Left cardiac atrium (tissue), 4 donors: ENCODE measurements around the gene ADCK1. TPM values are rescaled to one million over a fixed set of nuclear protein-coding genes. Genes with fewer than 3 reads are reported as not detected.
"Not testable (repeated sequence)": the region's sequence is repeated elsewhere in the genome, so short reads cannot be mapped to it uniquely, and the experiment has no call there.

ENCODE experiments used
- ATAC-seq, 2 donors: fragments of 200-7000 bp; cut with Tn5 transposase; one replicate each; pipeline ENCODE4 v1.9.1; 2020; ENCODE audit warnings: mild to moderate bottlenecking in 2 of 2, moderate library complexity in 2 of 2
- DNase-seq: peaks from one replicate; pipeline ENCODE4 v3.0.0-alpha.2; 2020
- intact Hi-C, 2 donors: fragments of 100-400 bp; cut with DNase I; formaldehyde crosslinking; loops; one replicate each; pipeline versions ENCODE4 v1.14.1 to v1.15.1; 2022 to 2023
- total RNA-seq, 2 donors: library from RNA; stranded (reverse); fragmentation: NEBNext Ultra II Directional; extraction: Animal tissue kit (Norgen Biotek cat#: 25700); gene quantifications; one replicate each; pipeline ENCODE4 v1.2.1, GENCODE V29; 2021
- donor health status: DM: no; HTN: yes; CAD: no.
- donor health status: DM: no; HTN: yes; CAD: no; lungs with severe emphysema.
- donor health status: DM: yes; HTN: yes; CAD: no.
- donor health status: Dilated cardiomyopathy.

Gene ADCK1
- total RNA-seq, 2 donors from 2014 or later: 6.4 to 8.4 TPM

DNA sequence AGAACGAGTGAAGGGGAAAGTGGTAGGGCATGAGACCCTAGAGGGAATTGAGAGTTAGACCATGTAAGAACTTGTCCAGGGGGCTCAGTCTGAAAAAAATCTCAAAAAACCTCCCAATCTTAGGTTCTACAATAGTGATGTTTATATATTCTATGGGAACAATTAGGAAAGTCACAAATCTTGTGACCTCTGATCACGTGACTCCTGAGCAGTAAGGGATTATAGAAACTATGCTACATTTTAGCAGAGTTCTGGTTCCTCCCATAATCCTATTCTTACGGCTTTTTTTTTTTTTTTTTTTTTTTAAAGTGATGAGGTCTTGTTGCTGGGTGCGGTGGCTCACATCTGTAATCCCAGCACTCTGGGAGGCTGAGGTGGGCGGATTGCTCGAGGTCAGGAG lies 5.8 kb downstream of the ADCK1 start:
- no peak for DNase-seq
- intact Hi-C loops: no loop called here
- no peak for ATAC-seq

DNA sequence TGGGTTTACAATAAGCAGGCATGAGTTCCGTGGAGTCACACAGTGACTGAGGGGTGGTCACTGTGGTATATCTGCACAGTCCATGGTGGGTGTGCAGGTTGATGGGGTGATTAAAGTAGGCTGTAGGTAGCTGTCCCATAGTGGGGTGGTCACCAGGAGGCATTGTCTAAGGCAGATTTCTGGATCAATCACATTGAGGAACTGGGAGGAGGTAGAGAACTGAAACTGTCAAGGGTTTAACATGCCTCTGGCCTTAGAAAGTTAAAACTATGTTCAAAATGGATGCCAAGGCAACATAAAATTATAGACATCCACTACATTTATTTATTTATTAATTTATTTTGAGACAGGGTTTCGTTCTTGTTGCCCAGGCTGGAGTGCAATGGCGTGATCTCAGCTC lies 8.3 kb downstream of the ADCK1 start:
- intact Hi-C loops: no loop called here
- no peak for ATAC-seq
- DNase-seq: no peak

DNA sequence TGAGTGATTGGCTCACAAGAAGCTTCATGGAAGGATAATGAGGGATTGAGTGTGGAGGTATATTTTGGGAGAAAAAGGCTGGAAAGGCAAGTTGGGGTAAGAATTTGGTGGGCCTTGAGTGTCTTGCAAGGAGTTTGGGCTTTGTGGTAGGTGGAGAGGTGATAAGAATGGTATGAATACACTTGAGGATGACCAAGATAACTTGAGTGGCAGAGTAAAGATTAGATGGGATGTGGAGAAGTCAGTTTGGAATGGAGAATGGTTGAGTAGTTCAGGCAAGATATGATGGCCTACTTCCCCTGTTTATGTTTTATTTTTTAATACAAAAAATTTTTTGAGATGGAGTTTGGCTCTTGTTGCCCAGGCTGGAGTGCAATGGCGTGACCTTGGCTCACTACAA lies 9.1 kb downstream of the ADCK1 start:
- no peak for ATAC-seq
- intact Hi-C loops: no loop called here
- no peak for DNase-seq

DNA sequence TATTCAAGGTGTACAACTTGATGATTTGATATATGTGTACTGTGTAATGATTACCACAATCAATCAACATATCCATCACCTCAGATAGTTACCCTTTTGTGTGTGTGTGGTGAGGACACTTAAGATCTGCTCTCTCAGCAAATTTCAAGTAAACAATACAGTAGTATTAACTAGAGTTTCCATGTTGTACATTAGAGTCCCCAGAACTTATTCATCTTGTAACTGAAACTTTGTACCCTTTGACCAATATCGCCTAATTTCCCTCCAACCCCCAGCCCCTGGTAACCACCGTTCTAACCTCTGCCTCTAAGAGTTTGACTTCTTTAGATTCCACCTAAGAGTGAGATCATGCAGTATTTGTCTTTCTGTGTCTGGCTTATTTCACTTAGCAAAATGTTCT lies 12.1 kb downstream of the ADCK1 start:
- intact Hi-C loops: no loop called here
- DNase-seq: no peak
- ATAC-seq: no peak

DNA sequence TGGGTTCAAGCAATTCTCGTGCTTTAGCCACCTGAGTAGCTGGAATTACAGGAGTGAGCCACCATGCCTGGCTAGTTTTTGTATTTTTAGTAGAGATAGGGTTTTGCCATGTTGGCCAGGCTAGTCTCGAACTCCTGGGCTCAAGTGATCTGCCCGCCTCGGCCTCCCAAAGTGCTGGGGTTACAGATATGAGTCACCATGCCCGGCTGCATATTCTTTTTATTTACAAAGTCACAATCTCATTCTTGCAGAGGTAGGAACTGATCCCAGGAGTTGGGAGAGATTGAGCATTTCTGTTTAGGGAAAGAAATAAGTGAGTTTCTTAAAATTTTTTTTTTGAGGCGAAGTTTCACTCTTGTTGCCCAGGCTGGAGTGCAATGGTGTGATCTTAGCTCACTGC lies 12.8 kb downstream of the ADCK1 start:
- DNase-seq, intact Hi-C loops, ATAC-seq: not testable (repeated sequence)

GRCh38 chr14:77822307-77822706 lies 22.4 kb downstream of the ADCK1 start:
- DNase-seq (no peak), ATAC-seq (no peak)
- intact Hi-C loops: no loop called here

DNA sequence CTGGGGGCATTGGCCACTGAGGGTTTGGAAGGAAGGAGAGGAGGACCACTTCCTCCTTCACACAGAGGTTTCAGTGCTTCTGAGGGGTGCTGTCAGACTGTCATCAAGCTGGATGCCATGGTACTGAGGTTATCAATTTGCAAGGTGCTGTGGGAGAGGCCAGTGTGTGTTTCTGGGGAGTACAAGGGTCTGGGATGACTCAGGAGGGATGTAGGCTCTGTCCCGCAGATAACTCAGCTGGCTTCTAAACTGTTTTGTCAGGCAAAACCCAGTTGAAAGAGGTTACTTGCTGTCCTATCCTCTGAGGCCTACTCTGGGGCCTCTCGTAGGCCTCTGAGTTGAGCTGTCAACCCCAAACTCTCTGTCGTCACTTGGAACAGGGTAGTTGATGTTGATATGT lies 22.8 kb downstream of the ADCK1 start:
- intact Hi-C loops: no loop called here
- no peak for ATAC-seq

GRCh38 chr14:77823378-77823777 lies 23.5 kb downstream of the ADCK1 start:
- DNase-seq (no peak), ATAC-seq (no peak)
- intact Hi-C loops: no loop called here

More for the DNA sequence above, 22.8 kb downstream of the ADCK1 start:
- DNase-seq: no peak

- intact Hi-C loops: no loop called here
- DNase-seq (peak; percentile 64), ATAC-seq (peak; percentile 86 to 93)
Observed at GRCh38 chr14:77825895-77826519, 26.1 kb downstream of the ADCK1 start.

DNA sequence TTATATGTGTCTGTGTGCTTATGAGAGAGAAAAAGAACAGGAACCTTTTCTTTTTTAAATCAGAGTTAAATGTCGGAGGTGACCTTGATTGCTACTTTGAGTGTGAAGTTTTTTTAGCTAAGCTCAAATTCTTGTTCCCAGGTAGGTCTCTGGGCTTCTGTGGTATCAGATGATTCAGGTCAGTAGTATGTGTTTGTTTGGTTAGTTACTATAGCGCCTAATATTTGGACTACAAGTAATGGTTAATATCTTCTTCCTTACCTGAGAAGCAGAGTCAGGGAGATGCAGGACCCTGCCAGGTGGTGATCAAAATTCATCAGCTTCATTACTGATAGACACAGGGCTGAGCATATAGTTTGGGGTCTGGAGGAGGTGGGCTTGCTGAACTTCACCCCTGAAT lies 30.8 kb downstream of the ADCK1 start:
- intact Hi-C loops: no loop called here
- no peak for ATAC-seq
- DNase-seq: no peak

- DNase-seq (no peak), ATAC-seq (peak; percentile 55 to 67)
- intact Hi-C loops: no loop called here
Observed at GRCh38 chr14:77832297-77832696, 32.4 kb downstream of the ADCK1 start.

DNA sequence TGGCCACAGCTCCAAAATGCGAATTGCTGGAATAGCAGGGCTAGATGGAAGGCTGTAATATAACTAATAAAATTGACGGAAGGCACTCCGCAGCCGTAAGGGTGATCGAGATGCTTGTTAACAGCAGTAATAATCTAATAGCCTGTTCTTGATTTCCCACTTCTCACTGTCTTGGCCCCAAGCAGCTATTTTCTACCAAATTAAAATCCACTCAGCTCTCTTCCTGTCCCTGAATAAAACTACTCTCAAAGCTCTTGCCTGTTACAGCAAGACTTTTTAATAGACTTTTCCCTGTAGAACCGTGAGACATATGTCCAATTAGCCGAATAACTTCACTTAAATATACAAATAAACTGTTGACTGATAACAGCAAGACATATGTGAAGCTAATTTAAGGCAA lies 38.0 kb downstream of the ADCK1 start:
- intact Hi-C loops: no loop called here
- DNase-seq (no peak), ATAC-seq (no peak)

DNA sequence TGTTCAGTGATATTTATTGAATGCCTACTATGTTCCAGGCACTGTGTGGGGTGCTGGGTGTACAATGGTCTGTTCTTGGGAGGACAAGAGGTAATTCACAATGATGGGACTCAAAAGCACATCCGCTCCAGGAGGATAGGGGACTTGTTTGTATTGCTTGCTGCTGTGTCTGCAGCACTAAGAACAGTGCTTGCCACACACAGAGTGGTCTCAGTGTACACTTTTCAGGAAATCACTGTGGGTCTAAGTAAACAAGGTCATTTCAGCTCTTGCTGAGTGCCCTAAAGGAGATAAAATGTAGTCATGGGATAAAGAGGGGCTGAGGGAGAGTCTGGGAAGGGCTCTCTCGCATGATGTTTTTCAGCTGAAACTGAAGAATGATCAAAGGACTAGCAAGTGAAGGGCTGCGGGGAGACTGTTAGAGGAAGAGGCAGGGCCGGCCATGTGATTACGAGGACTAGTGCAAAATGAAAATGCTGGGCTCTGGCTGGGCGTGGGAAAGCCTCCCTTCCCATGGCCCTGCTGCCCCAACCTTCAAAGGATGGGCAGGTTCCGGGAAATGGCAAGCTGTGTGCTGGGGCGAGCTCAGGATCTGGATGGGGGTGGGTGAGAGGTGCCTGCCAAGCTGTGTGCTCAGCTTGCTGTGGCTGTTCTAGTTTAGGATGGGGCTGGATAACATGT lies 39.1 kb downstream of the ADCK1 start:
- no peak for ATAC-seq

GRCh38 chr14:77843195-77843594 lies 43.3 kb downstream of the ADCK1 start:
- intact Hi-C loops: no loop called here
- no peak for ATAC-seq
- no peak for DNase-seq

More for the DNA sequence above, 39.1 kb downstream of the ADCK1 start:
- intact Hi-C loops: no loop called here
- DNase-seq: no peak

GRCh38 chr14:77843651-77844050 lies 43.7 kb downstream of the ADCK1 start:
- DNase-seq: no peak
- ATAC-seq: no peak
- intact Hi-C loops: no loop called here

DNA sequence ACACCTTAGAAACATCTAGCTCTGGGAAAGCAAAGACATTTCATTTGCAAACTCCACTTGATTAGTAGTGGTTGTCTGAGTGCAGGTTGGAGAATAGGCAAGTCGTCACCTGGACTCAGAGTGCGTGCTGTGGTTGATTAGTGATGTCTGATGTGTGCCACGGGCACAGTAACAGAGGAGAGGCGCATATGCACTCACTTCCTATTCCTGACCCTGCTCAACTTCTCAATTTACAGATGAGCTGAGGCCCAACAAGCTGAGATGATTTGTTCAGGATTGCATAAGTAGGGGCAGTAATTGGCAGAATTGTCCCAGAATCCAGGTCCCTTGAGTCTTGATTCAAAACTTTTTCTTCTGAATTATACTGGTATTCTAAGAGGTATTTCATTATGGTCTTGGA lies 44.9 kb downstream of the ADCK1 start:
- ATAC-seq: no peak
- DNase-seq: no peak
- intact Hi-C loops: no loop called here

DNA sequence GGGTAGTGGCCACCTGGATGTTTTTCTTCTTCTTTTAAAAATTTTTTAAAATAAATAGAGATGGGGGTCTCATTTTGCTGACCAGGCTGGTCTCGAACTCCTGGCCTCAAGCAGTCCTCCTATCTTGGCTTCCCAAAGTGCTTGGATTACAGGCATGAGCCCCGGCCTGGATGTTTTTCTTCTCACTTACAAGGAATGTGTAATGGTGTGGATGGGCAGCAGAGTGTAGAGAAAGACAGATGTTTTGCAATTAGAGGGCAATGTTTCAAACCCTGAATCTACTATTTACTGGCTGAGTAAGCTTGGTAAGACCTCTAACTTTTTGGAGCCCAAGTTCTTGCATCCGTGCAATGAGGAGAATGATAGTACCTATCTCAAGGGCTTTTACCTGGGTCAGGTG lies 48.1 kb downstream of the ADCK1 start:
- intact Hi-C loops: no loop called here
- DNase-seq (no peak), ATAC-seq (no peak)

DNA sequence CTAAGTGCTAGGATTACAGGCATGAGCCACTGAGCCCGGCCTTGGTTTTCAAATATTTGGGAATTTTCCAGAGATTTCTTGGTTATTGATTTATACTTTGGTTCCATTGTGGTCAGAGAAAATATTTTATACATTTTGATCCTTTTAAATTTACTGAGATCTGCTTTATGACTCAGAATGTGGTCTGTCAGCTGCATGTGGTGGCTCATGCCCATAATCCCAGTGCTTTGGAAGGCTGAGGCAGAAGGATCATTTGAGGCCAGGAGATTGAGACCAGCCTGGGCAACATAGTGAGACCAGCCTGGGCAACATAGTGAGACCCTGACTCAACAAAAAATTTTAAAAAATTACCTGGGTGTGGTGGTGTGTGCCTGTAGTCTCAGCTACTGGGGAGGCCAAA lies 49.8 kb downstream of the ADCK1 start:
- no peak for DNase-seq
- no peak for ATAC-seq
- intact Hi-C loops: no loop called here

- ATAC-seq (no peak), DNase-seq (no peak)
- intact Hi-C loops: no loop called here
Observed at GRCh38 chr14:77853919-77854318, 54.0 kb downstream of the ADCK1 start.

DNA sequence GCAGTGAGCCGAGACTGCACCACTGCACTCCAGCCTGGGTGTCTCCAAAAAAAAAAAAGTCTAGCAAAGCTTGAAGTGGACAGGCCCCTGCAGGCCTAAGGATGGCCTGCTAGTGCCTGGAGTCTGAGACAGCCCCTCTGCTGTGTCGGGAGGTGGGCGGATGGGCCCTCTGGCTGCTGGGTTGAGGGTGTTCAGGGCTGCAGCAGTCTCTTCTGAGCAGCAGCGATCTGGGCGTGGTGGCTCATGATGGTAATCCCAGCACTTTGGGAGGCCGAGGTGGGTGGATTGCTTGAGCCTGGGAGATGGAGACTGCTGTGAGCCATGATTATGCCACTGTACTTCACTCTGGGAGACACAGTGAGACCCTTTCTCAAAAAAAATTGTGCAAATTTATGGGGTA lies 57.0 kb downstream of the ADCK1 start:
- no peak for DNase-seq
- ATAC-seq: no peak
- intact Hi-C loops: no loop called here

DNA sequence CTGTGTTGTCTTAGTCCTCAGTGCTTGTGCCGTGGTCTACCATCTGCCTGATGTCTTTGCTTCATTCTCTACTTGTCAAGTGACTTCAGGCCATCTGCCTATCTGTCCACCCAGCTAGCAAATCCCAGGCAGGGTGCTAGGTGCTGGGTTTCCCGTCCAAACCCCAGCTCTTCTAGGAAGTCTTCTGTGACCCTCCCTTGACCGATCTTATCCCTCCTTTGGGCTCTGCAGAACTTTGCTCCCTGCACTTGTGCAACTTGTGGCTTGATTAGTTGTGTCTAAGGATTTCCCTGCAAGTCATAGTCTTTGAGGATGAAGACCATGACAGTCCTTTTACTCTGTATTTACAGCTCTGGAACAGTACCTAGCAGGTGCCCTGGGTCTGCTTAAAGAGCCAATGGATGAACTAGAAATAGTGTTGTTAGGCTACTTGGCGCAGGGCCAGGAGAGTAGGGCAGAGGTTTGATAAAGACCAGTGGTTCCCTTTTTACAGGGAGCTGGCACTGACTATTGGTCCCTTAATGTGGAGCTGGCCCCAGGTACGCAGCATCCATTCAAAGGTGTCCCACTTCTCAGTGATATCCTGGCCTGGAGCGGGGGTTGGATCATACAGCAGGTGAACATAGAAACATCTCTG lies 60.1 kb downstream of the ADCK1 start:
- intact Hi-C loops: loop anchor here (5.0 to 10.0 kb wide), 2 partner anchors 295 to 707 kb away; no protein-coding TSS in a partner anchor

More for the DNA sequence above, 60.1 kb downstream of the ADCK1 start:
- ATAC-seq (no peak), DNase-seq (no peak)
